Nucleus accumbens (tissue), 56 donors: ENCODE results near the gene LRRC56.
A peak's percentile ranks its signal among the peaks of the same experiment; 100 is the strongest.

Experiments
- DNase-seq, 56 donors: peaks; one replicate each; lab custom pipeline; 2025; lab: John Stamatoyannopoulos, UW

Gene LRRC56

GRCh38 chr11:536841-537621 lies at the start of gene LRRC56:
LRRC56 (plus strand) TSS chr11:537527; CDS start chr11:540685, 3,158 bp downstream.
- DNase-seq = peak in 40 of 56 donors; percentile 14 to 86 (median 55)

- DNase-seq = no peak
These were observed 49.7 kb upstream of the LRRC56 start for GRCh38 chr11:487571-488021.

DNA sequence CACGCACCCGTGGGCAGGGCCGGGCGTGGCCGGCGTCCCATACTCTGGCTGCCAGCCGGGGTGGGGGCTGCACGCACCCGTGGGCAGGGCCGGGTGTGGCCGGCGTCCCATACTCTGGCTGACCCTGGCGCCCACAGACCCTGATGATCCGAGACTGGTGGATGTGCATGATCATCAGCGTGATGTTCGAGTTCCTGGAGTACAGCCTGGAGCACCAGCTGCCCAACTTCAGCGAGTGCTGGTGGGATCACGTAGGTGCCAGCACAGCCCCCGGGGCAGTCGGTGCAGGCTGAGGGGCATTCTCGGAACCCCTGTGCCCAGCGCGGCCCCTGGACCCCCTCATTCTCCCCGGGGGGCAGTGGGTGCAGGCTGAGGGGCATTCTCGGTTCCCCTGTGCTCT lies 49.3 kb upstream of the LRRC56 start:
- no peak for DNase-seq

GRCh38 chr11:488579-488978 lies 48.7 kb upstream of the LRRC56 start:
- DNase-seq = no peak

- DNase-seq = peak in 2 of 56 donors; percentile 30 to 47
These were observed 48.3 kb upstream of the LRRC56 start for GRCh38 chr11:488992-489391.

- DNase-seq = no peak
These were observed 47.6 kb upstream of the LRRC56 start for GRCh38 chr11:489610-490185.

DNA sequence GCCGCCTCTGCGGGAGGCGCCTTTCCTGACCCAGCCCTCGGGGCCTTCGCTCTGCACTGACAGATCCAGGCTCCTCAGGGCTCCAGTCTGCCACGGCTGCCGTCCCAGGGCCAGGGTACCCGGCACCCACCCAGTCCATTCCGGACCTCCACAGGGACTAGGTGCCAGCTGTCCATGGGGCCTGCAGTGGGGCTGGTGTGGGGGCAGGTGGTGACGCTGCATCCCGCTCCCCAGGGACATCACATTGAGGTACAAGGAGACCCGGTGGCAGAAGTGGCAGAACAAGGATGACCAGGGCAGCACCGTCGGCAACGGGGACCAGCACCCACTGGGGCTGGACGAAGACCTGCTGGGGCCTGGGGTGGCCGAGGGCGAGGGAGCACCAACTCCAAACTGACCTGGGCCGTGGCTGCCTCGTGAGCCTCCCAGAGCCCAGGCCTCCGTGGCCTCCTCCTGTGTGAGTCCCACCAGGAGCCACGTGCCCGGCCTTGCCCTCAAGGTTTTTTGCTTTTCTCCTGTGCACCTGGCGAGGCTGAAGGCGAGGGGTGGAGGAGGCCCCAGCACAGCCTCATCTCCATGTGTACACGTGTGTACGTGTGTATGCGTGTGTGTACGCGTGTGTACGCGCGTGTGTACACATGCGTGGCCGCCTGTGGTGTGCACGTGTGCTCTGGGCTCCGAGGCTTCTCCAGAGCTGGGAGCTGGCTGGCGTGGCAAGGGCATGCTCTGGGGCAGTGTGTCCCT lies 47.0 kb upstream of the LRRC56 start:
- no peak for DNase-seq

GRCh38 chr11:490930-491260 lies 46.4 kb upstream of the LRRC56 start:
- DNase-seq = no peak

GRCh38 chr11:491358-491757 lies 46.0 kb upstream of the LRRC56 start:
- DNase-seq = no peak

DNA sequence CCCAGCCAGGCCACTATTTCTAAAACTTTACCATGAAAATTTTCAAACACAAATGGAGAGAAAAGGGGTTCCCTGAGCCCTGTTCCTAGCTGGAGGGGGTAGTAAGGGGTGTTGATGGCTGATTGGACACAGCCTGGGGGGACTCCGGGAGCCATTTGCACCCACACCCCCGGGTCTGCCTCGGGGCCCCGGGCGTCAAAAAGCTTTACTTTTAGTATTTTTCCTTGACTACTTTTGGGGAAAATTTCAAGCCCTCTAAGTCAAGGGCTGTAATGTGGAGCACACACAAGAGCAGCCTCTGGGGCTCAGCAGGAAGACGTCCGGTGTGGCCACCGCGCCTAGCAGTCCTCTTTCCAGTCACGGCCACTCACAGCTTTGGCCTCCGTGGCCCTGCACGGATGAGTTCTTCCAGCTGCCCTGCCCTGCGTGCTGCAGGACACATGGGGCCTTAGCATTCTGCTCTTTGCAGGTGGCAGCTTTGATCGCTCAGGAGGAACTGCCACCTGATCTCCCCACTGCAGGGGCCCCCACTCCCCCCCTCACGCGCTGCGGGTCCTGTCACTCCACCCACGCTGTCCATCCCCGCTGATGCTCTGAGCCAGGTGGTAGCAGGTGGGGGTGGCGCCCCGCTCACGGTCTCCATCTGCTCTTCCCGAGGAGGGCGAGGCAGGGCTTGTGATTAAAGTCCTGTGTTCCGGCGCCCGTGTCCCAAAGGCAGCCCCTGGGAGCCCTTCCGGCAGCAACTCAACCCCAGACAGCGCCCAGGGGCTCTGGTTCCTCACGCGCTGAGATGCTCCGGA lies 44.7 kb upstream of the LRRC56 start:
- DNase-seq = no peak

DNA sequence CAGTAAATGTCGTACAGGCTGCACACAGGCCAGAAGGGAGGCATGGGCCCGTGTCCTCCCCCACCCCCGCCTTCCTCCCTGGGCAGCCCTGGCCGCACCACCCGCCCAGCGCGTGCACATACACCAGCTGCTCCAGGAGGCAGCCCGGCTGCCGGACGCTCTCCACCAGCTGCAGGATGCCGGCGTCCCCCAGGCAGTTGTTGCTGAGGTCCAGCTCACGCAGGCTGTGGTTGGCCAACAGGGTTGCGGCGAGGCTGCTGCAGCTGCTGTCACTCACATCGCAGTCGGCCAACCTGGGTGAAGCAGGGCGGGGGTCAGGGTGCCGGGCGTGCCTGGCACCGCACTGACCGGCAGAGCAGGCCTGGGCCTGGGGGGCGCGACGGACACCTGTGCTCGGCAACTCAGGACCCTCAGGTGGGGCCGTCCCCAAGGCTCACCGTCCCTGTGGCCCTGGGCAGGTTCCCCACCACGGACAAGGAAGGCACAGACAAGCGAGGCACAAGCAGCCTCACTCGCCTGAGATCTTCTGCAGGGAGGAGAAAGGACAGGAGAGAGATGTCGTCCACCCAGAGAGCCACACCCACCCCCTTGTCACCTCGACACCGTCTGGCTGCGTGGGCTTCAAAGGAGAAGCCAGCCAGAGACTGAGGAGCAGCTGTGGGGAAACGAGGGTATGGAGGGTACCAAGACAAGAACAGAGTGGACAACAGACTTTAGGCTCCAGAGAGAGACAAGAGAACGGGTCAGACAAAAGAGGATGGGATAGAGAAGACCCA lies 42.4 kb upstream of the LRRC56 start:
- peak in 51 of 56 donors; percentile 25 to 93 (median 77) for DNase-seq

- peak in 1 of 56 donors; percentile 54 for DNase-seq
These were observed 41.8 kb upstream of the LRRC56 start for GRCh38 chr11:495537-495931.

DNA sequence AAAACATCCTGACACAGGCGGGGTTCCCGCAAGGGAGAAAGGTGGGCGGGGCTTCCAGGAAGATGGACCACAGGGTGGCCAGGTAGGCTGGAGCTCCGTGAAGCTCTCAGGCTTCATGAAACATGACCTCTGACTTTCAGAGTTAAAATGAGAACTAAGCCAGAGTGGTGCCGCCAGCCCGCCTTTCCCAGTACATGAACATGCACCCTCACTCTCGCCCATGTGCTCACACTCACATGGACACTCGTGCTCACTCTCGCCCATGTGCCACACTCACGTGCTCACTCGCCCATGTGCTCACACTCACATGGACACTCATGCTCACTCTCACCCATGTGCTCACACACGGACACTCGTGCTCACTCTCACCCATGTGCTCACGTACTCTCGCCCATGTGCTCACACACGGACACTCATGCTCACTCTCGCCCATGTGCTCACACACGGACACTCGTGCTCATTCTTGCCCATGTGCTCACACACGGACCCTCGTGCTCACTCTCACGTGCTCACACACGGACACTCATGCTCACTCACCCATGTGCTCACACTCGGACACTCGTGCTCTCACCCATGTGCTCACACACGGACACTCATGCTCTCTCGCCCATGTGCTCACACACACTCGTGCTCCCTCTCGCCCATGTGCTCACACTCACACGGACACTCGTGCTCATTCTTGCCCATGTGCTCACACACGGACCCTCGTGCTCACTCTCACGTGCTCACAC lies 40.3 kb upstream of the LRRC56 start:
- DNase-seq = no peak

- DNase-seq = no peak
These were observed 39.6 kb upstream of the LRRC56 start for GRCh38 chr11:497565-498296.

DNA sequence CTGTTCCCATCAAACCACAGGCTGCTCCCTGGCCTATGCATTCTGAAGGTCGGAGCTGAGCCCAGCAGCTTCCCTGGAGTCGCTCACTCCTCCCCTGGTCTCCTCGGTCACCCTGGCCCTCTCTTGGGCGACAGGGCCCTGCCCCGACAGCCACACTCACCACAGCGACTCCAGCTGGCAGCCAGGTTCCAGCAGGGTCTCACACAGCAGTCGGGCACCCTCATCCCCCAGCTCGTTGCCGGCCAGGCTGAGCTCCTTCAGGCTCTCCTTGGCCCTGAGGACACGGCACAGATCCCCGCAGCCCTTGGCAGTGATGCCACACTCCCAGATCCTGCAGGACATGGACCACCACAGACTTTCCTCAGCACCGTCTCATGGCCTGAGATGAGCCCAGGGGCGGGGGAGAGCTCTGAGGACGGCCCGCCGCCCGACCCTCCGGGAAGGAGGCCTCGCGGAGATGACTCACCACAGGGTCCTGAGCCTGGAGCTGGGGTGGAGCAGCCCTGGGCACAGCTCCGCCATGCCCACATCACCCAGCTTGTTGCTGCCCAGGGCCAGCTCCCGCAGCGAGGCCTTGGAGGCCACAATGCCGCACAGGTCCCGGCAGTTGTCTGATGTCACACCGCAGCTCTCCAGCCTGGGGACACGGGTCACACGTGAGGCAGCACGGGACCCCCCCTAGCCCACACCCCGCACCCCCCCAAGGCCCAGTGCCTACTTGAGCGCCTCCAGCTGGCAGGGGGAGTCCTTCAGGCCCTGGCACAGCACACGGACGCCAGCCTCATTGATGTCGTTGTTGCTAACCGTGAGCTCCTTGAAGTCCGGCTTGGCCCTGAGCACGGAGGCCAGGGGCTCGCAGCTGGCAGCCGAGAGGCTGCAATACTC lies 38.8 kb upstream of the LRRC56 start:
- DNase-seq = no peak

DNA sequence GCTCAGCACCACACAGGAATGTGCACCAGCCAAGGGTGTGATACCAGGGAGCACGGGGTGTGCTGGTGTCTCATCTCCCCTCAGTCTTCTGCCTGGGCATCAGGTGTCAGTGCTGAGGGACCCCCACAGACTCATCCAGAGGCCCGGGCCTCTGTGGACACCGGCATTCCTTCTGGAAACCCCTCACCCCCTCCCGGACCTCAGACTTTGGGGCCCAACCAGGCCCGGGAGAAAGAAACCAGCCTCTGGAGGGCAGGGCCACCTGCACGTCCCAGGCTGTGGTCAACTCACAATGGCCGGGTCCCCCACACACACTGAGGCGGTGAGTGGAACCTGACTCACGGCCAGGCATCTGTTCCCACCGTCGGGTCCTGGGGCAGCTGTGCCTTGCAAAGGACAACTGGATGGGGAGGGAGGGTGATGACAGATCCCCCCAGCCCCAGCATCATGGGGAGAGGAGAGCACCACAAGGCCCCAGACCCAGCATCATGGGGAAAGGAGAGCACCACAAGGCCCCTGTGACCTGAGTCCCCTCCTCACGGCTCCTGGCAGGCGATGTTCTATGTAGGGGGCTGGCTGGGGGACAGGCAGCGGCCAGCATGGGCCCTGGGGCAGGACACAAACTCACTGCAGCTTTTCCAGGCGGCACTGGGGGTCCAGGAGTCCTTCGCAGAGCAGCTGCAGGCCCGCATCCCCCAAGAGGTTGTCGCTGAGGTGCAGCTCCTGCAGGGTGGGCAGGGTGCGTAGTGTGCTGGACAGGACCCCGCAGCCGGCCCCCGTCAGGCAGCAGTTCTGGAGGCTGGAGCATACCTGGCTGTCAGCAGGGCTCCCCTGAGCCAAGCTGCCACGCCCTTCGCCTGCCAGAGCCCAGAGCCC lies 37.9 kb upstream of the LRRC56 start:
- DNase-seq = no peak
